Vagina (tissue), 2 donors: Measurements from ENCODE around the gene CLDN16.

Experiments used
- POLR2A ChIP-seq, 2 donors: fragments of 450-650 bp; IDR thresholded peaks; one replicate each; pipeline ENCODE4 v1.6.1; 2017; ENCODE audit warnings: antibody characterized with exemption in 2 of 2, mild to moderate bottlenecking in 2 of 2, moderate library complexity in 2 of 2
- TF ChIP-seq, protein P1 (sequence below), 3 experiments: fragments of 450-650 bp in 2 of 3; fragments of 200-600 bp in 1 of 3; sonication (generic) in 1 of 3; IDR thresholded peaks; one replicate each; pipeline ENCODE4 v1.5.1; 2017 to 2019; ENCODE audit warnings: antibody characterized with exemption in 3 of 3, mild to moderate bottlenecking in 2 of 3, moderate library complexity in 2 of 3

DNA sequence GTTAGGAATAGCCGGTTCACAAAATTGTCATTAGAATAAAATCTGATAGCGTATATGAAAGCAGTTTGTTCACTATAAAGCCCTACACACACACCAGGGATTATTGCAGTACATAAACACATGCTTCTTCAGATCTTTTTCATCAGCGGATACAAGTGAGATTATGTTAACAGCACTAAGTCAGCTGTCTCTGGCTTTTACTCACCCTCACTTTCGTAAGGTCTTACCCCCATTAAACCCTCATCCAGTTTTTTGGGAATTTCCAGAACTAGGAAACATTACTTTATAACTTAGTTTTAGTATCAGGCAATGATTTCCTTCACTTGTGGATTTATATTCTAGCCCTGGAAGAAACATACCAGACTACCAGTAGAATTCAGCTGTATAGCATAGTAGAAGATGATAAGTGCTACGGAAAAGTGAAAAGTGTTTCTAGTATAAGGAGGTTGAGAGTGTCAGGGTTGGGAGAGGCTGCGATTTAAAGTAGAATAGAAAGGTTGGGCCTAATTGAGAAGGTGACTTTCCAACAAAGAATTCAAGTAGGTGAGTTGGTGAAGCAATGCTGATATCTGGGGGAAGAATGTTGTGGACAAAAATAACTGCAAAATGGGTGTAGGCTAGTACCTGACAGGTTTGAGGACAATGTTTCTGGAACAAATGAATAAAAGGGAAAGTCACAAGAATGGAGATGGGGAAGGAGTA is 39.0 kb downstream of the CLDN16 start:
- TF ChIP-seq, protein P1, sequence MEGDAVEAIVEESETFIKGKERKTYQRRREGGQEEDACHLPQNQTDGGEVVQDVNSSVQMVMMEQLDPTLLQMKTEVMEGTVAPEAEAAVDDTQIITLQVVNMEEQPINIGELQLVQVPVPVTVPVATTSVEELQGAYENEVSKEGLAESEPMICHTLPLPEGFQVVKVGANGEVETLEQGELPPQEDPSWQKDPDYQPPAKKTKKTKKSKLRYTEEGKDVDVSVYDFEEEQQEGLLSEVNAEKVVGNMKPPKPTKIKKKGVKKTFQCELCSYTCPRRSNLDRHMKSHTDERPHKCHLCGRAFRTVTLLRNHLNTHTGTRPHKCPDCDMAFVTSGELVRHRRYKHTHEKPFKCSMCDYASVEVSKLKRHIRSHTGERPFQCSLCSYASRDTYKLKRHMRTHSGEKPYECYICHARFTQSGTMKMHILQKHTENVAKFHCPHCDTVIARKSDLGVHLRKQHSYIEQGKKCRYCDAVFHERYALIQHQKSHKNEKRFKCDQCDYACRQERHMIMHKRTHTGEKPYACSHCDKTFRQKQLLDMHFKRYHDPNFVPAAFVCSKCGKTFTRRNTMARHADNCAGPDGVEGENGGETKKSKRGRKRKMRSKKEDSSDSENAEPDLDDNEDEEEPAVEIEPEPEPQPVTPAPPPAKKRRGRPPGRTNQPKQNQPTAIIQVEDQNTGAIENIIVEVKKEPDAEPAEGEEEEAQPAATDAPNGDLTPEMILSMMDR (IDR thresholded peaks at IDR 0.05): no peak
- TF ChIP-seq POLR2A (IDR thresholded peaks at IDR 0.05): no peak
